Measurements from ENCODE around the gene ITPK1.

DNA sequence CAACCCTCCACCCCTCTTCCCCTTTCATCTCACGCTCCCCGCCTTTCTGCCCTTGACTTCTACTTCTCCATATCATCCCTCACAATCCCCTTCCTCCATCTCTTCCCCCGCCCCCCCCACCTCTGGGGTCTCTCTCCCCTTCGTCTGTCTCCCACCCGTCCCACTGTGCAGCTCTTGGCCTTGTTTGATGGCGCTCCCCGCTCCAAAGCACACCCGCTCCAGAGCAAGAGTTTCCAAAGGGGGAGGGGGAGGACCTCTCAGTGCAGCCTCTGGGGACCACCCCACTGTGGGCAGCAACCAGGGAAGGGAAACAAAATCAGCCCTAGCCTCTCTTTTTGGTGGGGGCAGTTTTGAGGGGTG lies 192.0 kb downstream of the ITPK1 start:
- TF ChIP-seq, protein P1, sequence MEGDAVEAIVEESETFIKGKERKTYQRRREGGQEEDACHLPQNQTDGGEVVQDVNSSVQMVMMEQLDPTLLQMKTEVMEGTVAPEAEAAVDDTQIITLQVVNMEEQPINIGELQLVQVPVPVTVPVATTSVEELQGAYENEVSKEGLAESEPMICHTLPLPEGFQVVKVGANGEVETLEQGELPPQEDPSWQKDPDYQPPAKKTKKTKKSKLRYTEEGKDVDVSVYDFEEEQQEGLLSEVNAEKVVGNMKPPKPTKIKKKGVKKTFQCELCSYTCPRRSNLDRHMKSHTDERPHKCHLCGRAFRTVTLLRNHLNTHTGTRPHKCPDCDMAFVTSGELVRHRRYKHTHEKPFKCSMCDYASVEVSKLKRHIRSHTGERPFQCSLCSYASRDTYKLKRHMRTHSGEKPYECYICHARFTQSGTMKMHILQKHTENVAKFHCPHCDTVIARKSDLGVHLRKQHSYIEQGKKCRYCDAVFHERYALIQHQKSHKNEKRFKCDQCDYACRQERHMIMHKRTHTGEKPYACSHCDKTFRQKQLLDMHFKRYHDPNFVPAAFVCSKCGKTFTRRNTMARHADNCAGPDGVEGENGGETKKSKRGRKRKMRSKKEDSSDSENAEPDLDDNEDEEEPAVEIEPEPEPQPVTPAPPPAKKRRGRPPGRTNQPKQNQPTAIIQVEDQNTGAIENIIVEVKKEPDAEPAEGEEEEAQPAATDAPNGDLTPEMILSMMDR (conservative IDR thresholded peaks at IDR 0.05 in 1 of 2, IDR thresholded peaks at IDR 0.05 in 1 of 2; ENCODE audit: extremely low read depth in 1 of 2, insufficient read depth in 1 of 2, low read depth in 1 of 2, low read length in 2 of 2) = no peak
- no peak for TF ChIP-seq EZH2 (IDR thresholded peaks at IDR 0.05; ENCODE audit: borderline replicate concordance, low read length)

All from mammary epithelial cell (primary cell).